HFF-Myc (cell line): ENCODE measurements around the gene MED13.

Experiments used
- DNase-seq: peaks from one replicate; pipeline ENCODE4 v3.0.0-alpha.2; 2011; ENCODE audit warnings: low read depth; ENCODE audit errors: extremely low read depth
- H3K4me3 ChIP-seq: replicated peaks from 2 replicates; pipeline ENCODE4 v1.5.1; 2011; ENCODE audit warnings: low read depth, mild to moderate bottlenecking, control low read depth, low read length
- TF ChIP-seq, protein P1 (sequence below): IDR thresholded peaks from 2 replicates; pipeline ENCODE4 v1.5.1; 2012; ENCODE audit warnings: mild to moderate bottlenecking, low read depth, low read length, control low read depth; ENCODE audit errors: missing control alignments

The MED13 gene

DNA sequence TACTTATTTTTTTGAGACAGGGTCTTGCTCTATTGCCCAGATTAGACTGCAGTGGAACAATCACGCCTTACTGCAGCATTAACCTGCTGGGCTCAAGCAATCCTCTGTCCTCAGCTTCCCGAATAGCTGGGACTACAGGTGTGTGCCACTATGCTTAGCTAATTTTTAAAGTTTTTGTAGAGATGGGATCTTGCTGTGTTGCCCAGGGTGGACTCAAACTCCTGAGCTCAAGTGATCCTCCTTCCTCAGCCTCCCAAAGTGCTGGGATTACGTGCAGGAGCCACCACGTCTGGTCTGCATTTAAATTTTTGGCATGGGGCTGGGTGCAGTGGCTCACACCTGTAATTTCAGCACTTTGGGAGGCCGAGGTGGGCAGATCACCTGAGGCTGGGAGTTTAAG is 96.3 kb downstream of the MED13 start:
- no peak for DNase-seq
- H3K4me3 ChIP-seq = no peak overlapping the region
- TF ChIP-seq, protein P1, sequence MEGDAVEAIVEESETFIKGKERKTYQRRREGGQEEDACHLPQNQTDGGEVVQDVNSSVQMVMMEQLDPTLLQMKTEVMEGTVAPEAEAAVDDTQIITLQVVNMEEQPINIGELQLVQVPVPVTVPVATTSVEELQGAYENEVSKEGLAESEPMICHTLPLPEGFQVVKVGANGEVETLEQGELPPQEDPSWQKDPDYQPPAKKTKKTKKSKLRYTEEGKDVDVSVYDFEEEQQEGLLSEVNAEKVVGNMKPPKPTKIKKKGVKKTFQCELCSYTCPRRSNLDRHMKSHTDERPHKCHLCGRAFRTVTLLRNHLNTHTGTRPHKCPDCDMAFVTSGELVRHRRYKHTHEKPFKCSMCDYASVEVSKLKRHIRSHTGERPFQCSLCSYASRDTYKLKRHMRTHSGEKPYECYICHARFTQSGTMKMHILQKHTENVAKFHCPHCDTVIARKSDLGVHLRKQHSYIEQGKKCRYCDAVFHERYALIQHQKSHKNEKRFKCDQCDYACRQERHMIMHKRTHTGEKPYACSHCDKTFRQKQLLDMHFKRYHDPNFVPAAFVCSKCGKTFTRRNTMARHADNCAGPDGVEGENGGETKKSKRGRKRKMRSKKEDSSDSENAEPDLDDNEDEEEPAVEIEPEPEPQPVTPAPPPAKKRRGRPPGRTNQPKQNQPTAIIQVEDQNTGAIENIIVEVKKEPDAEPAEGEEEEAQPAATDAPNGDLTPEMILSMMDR = no peak

DNA sequence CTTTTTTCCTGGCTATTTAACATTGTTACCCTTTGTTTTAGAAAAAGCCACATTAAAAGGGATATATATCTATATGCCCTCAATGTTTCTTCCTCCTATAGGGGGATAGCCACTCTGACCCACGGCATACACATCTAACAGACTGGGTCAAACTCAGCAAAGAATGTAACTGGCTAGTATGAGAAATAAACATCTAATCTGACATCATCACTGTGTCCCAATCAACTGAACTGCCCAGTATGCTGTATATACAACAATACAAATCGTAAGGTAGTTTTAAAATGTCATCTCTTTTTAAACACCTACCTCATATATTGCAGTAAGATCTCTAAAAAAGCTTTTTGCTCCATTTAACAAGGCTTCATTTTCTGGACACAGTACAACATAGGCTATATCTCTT is 97.3 kb downstream of the MED13 start:
- H3K4me3 ChIP-seq = no peak overlapping the region
- DNase-seq = no peak
- TF ChIP-seq, protein P1 = no peak

DNA sequence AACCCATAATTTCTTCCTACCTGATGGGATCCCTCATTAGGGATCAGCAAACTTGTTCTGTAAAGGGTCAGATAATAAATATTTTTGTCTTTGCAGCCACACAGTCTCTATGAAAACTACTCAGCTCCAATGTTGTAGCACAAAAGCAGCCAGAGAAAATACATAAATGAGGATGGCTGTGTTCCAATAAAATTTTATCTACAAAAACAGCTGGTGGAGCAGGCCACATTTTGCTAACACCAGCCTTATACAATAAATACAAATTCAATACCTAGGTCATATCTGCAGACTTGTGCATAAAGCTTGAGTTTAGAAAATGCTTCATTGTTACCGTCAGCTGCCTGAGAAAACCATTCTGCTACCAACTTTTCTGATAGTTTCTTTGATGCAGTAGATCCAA is 98.9 kb downstream of the MED13 start:
- TF ChIP-seq, protein P1 = no peak
- DNase-seq = no peak
- H3K4me3 ChIP-seq = no peak overlapping the region

DNA sequence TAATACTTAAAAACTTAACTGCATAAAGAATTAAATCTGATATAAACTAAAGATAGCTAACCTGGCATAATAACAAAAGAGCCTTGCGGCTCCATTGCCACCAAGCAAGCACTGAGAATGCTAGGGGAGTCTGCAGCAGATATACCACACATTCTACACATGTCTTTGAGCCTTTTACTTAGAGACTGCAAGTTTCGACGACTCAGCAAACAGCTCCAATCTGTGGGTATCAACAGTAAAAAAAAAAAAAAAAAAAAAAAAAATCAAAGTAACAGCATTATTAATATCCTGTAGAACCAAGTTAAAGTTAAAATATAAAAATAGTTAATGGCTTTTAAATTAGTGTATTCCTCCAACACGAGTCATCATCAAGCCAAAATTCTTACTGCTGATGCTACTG is 109.5 kb downstream of the MED13 start:
- DNase-seq = no peak
- no peak overlapping the region for H3K4me3 ChIP-seq
- TF ChIP-seq, protein P1 = no peak

DNA sequence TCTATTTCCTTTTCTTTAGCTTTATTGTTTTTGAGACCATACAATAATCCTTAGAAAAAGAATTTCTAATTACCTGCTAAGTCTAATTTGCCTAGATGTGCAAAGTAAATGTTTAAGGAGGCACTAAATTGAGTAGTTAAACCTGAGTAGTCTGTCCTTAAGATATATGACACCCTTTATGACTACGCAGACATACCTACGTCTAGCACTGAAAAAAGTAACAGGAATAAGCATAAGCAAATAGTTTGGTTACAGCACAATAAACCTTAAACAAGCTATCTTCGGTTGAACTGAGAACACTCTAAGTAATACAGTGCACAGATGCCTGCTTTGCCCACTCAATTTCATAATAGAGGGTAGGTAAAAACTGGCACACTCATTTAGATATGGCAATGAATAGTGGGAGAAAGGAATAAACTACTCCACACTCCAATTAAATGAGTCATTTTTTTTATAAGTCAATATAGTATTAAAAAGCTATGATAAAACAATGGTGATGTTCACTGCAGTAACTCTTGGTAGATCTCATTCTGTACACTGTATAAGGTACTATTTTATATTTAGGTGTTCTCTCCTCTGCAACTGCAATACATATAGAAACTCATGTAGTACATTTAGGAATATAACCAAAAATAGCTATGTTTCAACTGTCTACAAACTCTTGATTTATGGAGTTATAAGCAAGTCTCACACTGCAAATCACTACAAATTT is 117.6 kb downstream of the MED13 start:
- no peak overlapping the region for H3K4me3 ChIP-seq
- TF ChIP-seq, protein P1 = no peak
- no peak for DNase-seq

DNA sequence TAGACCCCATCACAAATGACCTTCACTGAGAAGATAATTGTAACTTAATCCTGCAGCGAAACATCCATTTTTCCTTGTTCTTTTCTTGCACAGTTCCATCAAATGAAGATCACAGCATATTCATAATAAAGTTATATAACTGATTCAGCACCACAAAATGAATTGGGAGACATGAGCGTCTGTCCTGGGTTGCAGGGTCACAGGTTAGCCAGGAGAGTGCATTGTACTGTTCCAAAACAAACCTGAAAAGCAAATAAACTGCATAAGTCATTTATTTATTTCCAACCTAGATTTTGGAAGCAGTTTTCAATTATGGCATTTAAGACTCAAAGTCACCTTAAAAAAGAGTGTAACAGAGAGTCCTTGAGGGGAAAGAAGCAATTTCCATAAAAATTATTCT is 118.7 kb downstream of the MED13 start:
- H3K4me3 ChIP-seq = no peak overlapping the region
- TF ChIP-seq, protein P1 = no peak
- DNase-seq = no peak

DNA sequence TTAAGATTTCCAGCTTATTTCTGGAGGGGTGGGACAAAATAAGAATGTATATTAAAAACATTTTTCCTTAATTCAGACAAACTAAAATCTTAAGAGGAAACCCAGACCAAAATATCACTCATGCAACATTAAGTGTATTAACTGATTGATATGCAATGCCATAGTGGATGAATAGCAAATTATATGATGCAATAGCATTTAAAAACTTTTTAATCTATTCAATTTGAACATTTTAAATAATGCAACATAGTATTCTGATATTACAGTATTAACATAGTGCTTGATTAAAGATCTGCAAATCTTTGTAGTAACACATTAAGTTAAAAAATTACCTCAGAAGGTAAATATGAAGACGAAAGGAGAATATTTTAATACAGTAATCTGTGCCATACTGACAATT is 122.0 kb downstream of the MED13 start:
- no peak overlapping the region for H3K4me3 ChIP-seq
- no peak for DNase-seq
- TF ChIP-seq, protein P1 = no peak
